Tibial nerve (tissue), 4 donors: Measurements from ENCODE around the gene CST6.

ENCODE experiments used
- CTCF ChIP-seq, 5 experiments: fragments of 200-600 bp in 3 of 5; fragments of 450-650 bp in 2 of 5; sonication (generic) in 3 of 5; IDR thresholded peaks; one replicate each; pipeline ENCODE4 v1.5.1; 2016 to 2019; ENCODE audit warnings: antibody characterized with exemption in 5 of 5, mild to moderate bottlenecking in 3 of 5, moderate library complexity in 2 of 5
- EP300 ChIP-seq, 2 donors: sonication (generic); formaldehyde crosslinking; IDR thresholded peaks; one replicate each; pipeline ENCODE4 v1.6.1; 2017; ENCODE audit warnings: antibody characterized with exemption in 2 of 2, mild to moderate bottlenecking in 1 of 2
- POLR2A ChIP-seq, 2 donors: fragments of 450-650 bp; IDR thresholded peaks; one replicate each; pipeline ENCODE4 v1.6.1; 2017; ENCODE audit warnings: antibody characterized with exemption in 2 of 2, mild to moderate bottlenecking in 2 of 2, moderate library complexity in 2 of 2

DNA sequence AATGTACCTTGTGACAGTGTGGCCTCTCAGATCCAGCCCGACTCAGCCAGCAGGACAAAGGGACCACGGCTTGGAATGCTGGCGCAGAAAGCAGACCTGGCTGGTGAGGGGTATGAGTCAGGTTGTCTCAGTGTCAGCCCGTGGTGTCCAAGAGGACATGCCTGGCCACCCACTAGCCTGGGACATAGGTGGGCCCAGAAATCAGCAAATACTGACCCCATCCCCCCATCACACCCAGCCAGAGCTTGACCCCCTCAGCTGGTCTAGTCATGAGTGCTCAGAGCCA, 5.0 kb upstream of the CST6 start:
- TF ChIP-seq CTCF (IDR thresholded peaks at IDR 0.05) (no peak), POLR2A (IDR thresholded peaks at IDR 0.05) (no peak), EP300 (IDR thresholded peaks at IDR 0.05) (no peak)
